Measurements from ENCODE around the gene SLC29A4. TPM values are rescaled to one million over a fixed set of nuclear protein-coding genes. Genes with fewer than 3 reads are reported as not detected.
"Not testable (repeated sequence)": the region's sequence is repeated elsewhere in the genome, so short reads cannot be mapped to it uniquely, and the experiment has no call there.

Gene SLC29A4
- total RNA-seq, 2 experiments from 2014 or later, result 0.45 to 0.56 TPM

- H3K4me3 Mint-ChIP-seq; POLR2A ChIA-PET; CTCF ChIA-PET; H3K27me3 Mint-ChIP-seq; H3K4me1 Mint-ChIP-seq (ENCODE audit: low read depth); H3K9me3 Mint-ChIP-seq; H3K36me3 Mint-ChIP-seq; DNase-seq; intact Hi-C loops (cut with micrococcal nuclease); H3K27ac Mint-ChIP-seq: not testable (repeated sequence)
These were observed 19.7 kb upstream of the SLC29A4 start for GRCh38 chr7:5263066-5263465.

DNA sequence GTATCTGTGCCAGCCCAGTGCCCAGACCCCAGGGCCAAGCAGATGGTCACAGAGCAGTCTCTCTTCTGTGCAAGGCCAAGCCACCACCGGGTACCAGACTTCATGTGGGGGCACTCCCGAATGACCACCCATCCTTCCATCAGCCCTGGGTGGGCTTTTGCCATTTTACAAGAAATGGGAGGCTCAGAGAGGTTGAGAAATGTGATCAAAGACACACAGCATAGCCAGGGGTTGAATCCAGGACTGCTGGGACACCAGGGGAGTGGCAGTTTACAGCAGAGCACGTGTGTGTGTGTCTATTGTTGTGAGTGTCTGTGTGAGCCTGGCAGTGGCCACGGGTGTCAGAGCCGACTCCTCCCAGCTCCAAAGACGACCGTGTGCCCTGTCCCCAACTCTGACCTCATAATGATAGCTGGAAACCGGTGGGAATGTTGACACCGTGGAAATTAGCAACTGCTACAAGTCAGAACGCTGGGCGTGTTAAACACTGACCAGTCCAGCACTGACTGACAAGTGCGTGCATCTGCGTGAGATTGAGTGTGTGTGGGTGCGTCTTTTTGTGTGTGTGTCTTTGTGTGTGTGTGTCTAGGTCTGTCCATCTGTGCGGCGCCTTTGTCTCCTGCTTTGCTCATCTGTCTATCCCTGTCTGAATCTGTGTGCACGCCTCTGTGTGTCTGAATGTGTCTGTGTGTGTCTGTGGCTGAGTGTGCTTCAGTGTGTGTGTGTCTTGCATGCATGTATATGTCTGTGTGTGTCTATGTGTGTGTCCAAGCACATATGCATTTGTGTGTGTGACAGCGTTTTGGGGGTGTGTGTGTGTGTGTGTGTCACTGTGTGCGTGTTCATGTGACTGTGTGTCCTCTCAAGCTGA, 17.2 kb upstream of the SLC29A4 start:
- H3K36me3 Mint-ChIP-seq, result no peaks in the 10 kb centered on the region

DNA sequence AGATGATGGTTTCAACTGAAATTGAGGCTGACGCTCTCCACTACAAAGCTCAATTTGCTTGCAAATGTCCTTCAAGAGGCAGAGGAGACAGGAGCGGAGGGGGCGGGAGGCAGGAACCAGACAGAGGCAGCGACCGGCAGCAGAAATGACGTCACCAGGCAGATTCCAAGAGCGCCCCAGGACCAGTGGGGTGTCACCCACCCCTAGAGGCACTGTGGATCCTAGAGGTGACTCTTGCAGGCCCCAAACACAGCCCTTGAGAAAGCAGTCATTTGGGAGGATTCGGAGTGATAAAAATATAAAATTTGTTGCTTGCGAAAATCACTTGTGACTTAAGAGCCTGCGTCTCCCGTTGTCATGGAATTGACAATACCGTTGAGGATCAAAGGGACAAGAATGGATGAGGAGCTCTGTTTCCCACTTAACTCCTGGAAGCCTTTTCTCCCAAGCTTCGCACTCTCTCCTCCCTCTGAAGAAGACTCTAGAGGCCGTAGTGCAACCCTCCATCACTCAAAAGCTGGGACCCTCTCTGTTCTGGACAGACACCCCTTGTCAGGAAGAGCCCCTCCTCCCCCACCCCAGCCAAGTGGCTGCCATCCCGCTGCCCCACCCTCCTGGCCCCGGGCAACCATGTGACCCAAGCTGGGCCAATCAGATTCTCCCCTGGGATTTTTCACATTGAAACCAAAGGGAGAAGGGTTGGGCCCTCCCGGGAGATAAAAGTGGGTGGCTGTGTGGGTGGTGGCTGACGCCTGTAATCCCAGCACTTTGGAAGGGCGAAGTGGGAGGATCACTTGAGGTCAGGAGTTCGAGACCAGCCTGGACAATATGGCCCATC, 16.3 kb upstream of the SLC29A4 start:
- no peak overlapping the region for H3K4me3 Mint-ChIP-seq
- POLR2A ChIA-PET, result no interaction called here
- CTCF ChIA-PET, result no interaction called here
- intact Hi-C loops (cut with micrococcal nuclease), result no loop called here
- H3K27me3 Mint-ChIP-seq, result no peaks in the 10 kb centered on the region
- no peak overlapping the region for H3K27ac Mint-ChIP-seq
- no peaks in the 10 kb centered on the region for H3K9me3 Mint-ChIP-seq
- no peak for DNase-seq
- no peaks in the 10 kb centered on the region for H3K4me1 Mint-ChIP-seq (ENCODE audit: low read depth)
- no peaks in the 10 kb centered on the region for H3K36me3 Mint-ChIP-seq

More for the DNA sequence above, 17.2 kb upstream of the SLC29A4 start:
- H3K4me3 Mint-ChIP-seq, result no peak overlapping the region
- intact Hi-C loops (cut with micrococcal nuclease), result no loop called here
- no peaks in the 10 kb centered on the region for H3K27me3 Mint-ChIP-seq
- H3K27ac Mint-ChIP-seq, result no peak overlapping the region
- no peaks in the 10 kb centered on the region for H3K9me3 Mint-ChIP-seq
- DNase-seq, result no peak
- ChIA-PET CTCF (no interaction called here), POLR2A (no interaction called here)
- no peaks in the 10 kb centered on the region for H3K4me1 Mint-ChIP-seq (ENCODE audit: low read depth)

GRCh38 chr7:5267829-5268228, 14.9 kb upstream of the SLC29A4 start:
- not testable (repeated sequence) for H3K27me3 Mint-ChIP-seq

GRCh38 chr7:5269992-5270657, 12.6 kb upstream of the SLC29A4 start:
- POLR2A ChIA-PET; H3K27ac Mint-ChIP-seq; H3K4me1 Mint-ChIP-seq (ENCODE audit: low read depth); H3K27me3 Mint-ChIP-seq; H3K36me3 Mint-ChIP-seq; CTCF ChIA-PET; intact Hi-C loops (cut with micrococcal nuclease); H3K9me3 Mint-ChIP-seq; H3K4me3 Mint-ChIP-seq; DNase-seq: not testable (repeated sequence)

More at GRCh38 chr7:5267829-5268228, 14.9 kb upstream of the SLC29A4 start:
- CTCF ChIA-PET, result interaction anchor here (0.7 kb wide), 1 partner anchor 28 kb away, joined by 4 read pairs; no protein-coding TSS in a partner anchor
- DNase-seq; H3K4me3 Mint-ChIP-seq; POLR2A ChIA-PET; H3K4me1 Mint-ChIP-seq (ENCODE audit: low read depth); H3K36me3 Mint-ChIP-seq; H3K27ac Mint-ChIP-seq; intact Hi-C loops (cut with micrococcal nuclease); H3K9me3 Mint-ChIP-seq: not testable (repeated sequence)

DNA sequence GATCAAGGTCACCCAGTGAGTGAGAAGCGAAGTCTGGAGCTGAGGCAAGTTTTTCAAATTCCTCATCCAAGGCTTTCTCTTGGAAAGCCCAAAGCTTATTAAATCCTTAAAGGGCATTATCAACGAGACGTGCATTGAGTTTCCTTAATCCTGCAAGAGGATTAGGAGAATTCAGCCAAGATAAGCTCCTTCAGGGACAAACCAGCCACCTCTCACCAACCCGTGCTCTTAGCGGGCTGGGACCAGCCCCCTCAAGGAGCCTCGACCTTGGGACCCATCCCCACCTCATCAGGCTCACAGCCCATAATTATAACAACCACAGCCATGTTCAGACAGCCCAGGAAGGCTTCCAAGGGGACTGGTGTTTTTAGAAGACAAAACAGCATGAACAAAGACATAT, 12.0 kb upstream of the SLC29A4 start:
- intact Hi-C loops (cut with micrococcal nuclease), result no loop called here
- no peaks in the 10 kb centered on the region for H3K4me1 Mint-ChIP-seq (ENCODE audit: low read depth)
- no peak overlapping the region for H3K27ac Mint-ChIP-seq
- no peaks in the 10 kb centered on the region for H3K36me3 Mint-ChIP-seq
- H3K27me3 Mint-ChIP-seq, result no peaks in the 10 kb centered on the region
- DNase-seq, result no peak
- ChIA-PET POLR2A (no interaction called here), CTCF (interaction anchor here (1.1 kb wide), 1 partner anchor 31 kb away, joined by 3 read pairs; no protein-coding TSS in a partner anchor)
- H3K4me3 Mint-ChIP-seq, result no peak overlapping the region
- no peaks in the 10 kb centered on the region for H3K9me3 Mint-ChIP-seq

GRCh38 chr7:5273831-5274405, 8.8 kb upstream of the SLC29A4 start:
- H3K4me1 Mint-ChIP-seq (ENCODE audit: low read depth); CTCF ChIA-PET; POLR2A ChIA-PET; DNase-seq; H3K9me3 Mint-ChIP-seq; H3K27ac Mint-ChIP-seq; H3K4me3 Mint-ChIP-seq; H3K36me3 Mint-ChIP-seq; intact Hi-C loops (cut with micrococcal nuclease); H3K27me3 Mint-ChIP-seq: not testable (repeated sequence)

- no peak for DNase-seq
- POLR2A ChIA-PET, result no interaction called here
- intact Hi-C loops (cut with micrococcal nuclease), result no loop called here
These were observed 8.3 kb upstream of the SLC29A4 start for GRCh38 chr7:5274441-5274840.

DNA sequence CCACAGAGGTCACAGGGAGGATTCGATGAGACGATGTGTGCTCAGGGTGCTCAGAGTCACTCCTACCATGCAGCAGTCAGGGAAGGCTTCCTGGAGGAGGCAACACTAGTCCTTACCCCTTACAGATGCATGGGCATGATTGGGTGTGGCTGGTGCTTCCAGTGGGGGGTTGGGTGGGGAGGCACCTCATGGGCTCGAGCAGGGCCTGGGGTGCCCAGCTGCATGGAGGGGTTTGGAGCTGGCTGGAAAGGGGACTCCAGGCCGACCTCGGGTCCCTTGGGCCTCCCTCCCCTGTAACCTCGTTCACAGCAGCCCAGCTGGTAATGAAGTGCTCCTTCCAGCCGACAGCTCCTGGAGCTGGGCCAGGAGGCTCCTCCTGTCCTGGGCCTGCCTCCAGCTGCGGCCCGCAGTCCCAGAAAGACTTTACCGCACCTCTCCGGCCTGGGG, 7.7 kb upstream of the SLC29A4 start:
- POLR2A ChIA-PET; H3K27ac Mint-ChIP-seq; CTCF ChIA-PET; DNase-seq; intact Hi-C loops (cut with micrococcal nuclease); H3K36me3 Mint-ChIP-seq; H3K4me1 Mint-ChIP-seq (ENCODE audit: low read depth); H3K4me3 Mint-ChIP-seq; H3K9me3 Mint-ChIP-seq; H3K27me3 Mint-ChIP-seq: not testable (repeated sequence)

More at GRCh38 chr7:5274441-5274840, 8.3 kb upstream of the SLC29A4 start:
- H3K27ac Mint-ChIP-seq, result no peak overlapping the region
- H3K27me3 Mint-ChIP-seq, result no peaks in the 10 kb centered on the region
- CTCF ChIA-PET, result no interaction called here
- no peak overlapping the region for H3K4me3 Mint-ChIP-seq
- no peaks in the 10 kb centered on the region for H3K4me1 Mint-ChIP-seq (ENCODE audit: low read depth)
- no peaks in the 10 kb centered on the region for H3K36me3 Mint-ChIP-seq
- no peaks in the 10 kb centered on the region for H3K9me3 Mint-ChIP-seq

DNA sequence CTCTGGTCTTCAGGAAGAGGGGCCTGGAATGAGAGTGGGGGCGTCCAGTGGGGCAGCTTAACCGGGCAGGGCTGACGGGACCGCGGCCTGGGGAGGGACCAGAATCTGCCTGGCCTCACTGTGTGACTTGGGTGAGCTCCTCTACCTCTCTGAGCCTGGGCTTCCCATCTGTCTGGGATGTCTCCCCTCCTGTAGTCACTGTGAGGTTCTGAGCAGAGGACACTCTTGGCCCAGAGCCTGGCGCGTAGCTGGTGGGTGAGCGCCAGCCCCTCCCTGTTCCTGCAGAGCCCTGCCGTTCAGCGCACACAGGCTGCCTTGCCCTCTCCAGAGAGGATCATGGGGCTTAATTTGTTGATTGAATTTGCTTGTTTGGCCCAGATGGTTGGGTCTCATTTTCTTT, 7.2 kb upstream of the SLC29A4 start:
- CTCF ChIA-PET; H3K4me1 Mint-ChIP-seq (ENCODE audit: low read depth); H3K27me3 Mint-ChIP-seq; DNase-seq; H3K4me3 Mint-ChIP-seq; H3K27ac Mint-ChIP-seq; POLR2A ChIA-PET; H3K36me3 Mint-ChIP-seq; intact Hi-C loops (cut with micrococcal nuclease); H3K9me3 Mint-ChIP-seq: not testable (repeated sequence)

DNA sequence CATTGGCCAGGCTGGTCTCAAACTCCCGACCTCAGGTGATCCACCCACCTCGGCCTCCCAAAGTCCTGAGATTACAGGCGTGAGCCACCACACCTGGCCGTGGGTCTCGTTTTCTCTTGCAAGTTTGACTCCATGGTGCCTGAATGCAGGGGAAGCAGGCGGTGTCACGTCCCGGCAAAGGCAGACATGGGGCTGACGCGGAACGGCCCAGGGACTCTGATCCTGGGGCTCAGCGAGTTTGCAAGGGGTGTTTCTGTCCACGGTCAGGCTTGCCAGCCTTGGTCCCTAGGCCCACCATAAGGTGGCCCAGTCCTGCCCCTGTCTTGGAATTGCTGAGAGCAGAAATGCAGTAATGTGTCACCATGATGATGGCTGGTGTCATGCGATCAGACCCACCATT, 6.6 kb upstream of the SLC29A4 start:
- CTCF ChIA-PET; H3K27ac Mint-ChIP-seq; H3K36me3 Mint-ChIP-seq; H3K4me3 Mint-ChIP-seq; H3K27me3 Mint-ChIP-seq; H3K9me3 Mint-ChIP-seq; DNase-seq; H3K4me1 Mint-ChIP-seq (ENCODE audit: low read depth); intact Hi-C loops (cut with micrococcal nuclease); POLR2A ChIA-PET: not testable (repeated sequence)

- intact Hi-C loops (cut with micrococcal nuclease), result no loop called here
- Mint-ChIP-seq H3K4me3 (no peak overlapping the region), H3K36me3 (no peaks in the 10 kb centered on the region), H3K27ac (no peak overlapping the region), H3K27me3 (peaks cover 2% of the 10 kb centered on the region), H3K9me3 (no peaks in the 10 kb centered on the region), H3K4me1 (ENCODE audit: low read depth) (no peaks in the 10 kb centered on the region)
- no peak for DNase-seq
- ChIA-PET CTCF (no interaction called here), POLR2A (no interaction called here)
These were observed 6.1 kb upstream of the SLC29A4 start for GRCh38 chr7:5276611-5277010.
